Breast epithelium (tissue), 3 donors: ENCODE measurements around the gene ATP11C.

Experiments
- POLR2AphosphoS5 ChIP-seq, 3 donors: sonication (generic); formaldehyde crosslinking; IDR thresholded peaks; one replicate each; pipeline ENCODE4 v1.6.1; 2017; ENCODE audit warnings: antibody characterized with exemption in 3 of 3
- TF ChIP-seq, protein P1 (sequence below), 3 donors: fragments of 450-650 bp; IDR thresholded peaks; one replicate each; pipeline ENCODE4 v1.5.1; 2016 to 2017; ENCODE audit warnings: antibody characterized with exemption in 3 of 3, mild to moderate bottlenecking in 3 of 3, moderate library complexity in 3 of 3

DNA sequence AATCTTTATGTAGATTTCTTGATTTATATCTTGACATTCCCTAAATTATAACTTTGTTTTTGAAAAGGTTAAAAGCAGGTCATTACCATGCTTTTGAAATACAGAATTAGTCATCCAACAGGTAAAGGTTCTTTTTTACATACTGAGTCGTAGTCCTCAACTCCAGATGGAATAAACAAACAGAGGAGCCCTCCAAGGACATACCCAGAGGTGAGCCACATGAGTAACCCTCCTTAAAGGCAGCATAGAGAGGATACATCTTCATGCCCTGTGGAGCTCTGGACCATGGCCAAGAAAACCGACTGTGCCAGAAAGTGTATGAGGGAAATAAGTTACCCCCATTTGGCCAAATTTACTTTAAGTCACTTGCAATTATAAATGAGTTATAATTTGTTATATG is 129.6 kb downstream of the ATP11C start:
- TF ChIP-seq, protein P1, sequence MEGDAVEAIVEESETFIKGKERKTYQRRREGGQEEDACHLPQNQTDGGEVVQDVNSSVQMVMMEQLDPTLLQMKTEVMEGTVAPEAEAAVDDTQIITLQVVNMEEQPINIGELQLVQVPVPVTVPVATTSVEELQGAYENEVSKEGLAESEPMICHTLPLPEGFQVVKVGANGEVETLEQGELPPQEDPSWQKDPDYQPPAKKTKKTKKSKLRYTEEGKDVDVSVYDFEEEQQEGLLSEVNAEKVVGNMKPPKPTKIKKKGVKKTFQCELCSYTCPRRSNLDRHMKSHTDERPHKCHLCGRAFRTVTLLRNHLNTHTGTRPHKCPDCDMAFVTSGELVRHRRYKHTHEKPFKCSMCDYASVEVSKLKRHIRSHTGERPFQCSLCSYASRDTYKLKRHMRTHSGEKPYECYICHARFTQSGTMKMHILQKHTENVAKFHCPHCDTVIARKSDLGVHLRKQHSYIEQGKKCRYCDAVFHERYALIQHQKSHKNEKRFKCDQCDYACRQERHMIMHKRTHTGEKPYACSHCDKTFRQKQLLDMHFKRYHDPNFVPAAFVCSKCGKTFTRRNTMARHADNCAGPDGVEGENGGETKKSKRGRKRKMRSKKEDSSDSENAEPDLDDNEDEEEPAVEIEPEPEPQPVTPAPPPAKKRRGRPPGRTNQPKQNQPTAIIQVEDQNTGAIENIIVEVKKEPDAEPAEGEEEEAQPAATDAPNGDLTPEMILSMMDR (IDR thresholded peaks at IDR 0.05), result no peak
- TF ChIP-seq POLR2AphosphoS5 (IDR thresholded peaks at IDR 0.05), result no peak
